ENCODE results near the gene PDZD4. TPM values are rescaled to one million over a fixed set of nuclear protein-coding genes. Genes with fewer than 3 reads are reported as not detected.
A peak's percentile ranks its signal among the peaks of the same experiment; 100 is the strongest.

The PDZD4 gene
- total and polyA plus RNA-seq, 9 of the 15 experiments (the other 6 are each of a cell fraction or from before 2014, with no cell fraction given) = 0.05 to 0.38 (median 0.07) TPM; not detected in 5

DNA sequence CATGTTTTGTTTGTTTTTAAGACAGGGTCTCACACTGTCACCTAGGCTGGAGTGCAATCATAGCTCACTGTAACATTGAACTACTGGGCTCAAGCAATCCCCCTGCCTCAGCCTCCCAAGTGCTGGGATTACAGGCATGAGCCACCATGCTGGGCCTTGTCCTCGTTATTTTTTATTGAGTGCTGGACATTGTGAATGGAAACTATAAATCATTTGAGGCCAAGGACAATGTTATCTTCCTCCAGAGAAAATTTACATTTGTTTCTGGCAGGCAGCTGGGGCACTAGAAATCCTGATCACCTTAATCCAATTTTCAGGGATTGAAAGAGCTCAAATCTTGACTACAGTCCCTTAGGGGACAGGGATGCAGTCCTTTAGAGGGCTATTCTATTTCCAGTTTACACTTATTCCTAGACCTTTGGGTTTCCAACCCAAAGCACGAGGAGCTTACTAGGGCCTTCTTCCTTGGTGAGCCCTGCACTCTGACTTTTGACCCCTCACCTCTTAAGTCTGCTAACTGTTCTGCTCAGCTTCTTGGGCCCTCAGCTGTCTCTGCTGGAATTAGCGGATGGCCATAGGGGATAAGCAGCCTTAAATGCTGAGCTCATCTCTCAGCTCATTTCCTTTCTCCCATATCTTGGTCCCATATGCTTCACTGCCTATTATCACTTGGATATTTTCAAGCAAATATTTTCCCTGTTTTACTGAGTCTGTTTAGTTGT lies 23.0 kb upstream of the PDZD4 start (continued):
- TF ChIP-seq, protein P1, sequence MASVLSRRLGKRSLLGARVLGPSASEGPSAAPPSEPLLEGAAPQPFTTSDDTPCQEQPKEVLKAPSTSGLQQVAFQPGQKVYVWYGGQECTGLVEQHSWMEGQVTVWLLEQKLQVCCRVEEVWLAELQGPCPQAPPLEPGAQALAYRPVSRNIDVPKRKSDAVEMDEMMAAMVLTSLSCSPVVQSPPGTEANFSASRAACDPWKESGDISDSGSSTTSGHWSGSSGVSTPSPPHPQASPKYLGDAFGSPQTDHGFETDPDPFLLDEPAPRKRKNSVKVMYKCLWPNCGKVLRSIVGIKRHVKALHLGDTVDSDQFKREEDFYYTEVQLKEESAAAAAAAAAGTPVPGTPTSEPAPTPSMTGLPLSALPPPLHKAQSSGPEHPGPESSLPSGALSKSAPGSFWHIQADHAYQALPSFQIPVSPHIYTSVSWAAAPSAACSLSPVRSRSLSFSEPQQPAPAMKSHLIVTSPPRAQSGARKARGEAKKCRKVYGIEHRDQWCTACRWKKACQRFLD (CRISPR knock-in tag; IDR thresholded peaks at IDR 0.05) = no peak
- TF ChIP-seq SMARCC2 (IDR thresholded peaks at IDR 0.05; ENCODE audit: low read depth) (peak; percentile 63; the same call in 1 of the 2 replicates), MYBL2 (IDR thresholded peaks at IDR 0.05; ENCODE audit: low read depth) (no peak), MYBL2 (CRISPR knock-in tag; IDR thresholded peaks at IDR 0.05; ENCODE audit: borderline replicate concordance) (no peak), CBFA2T3 (IDR thresholded peaks at IDR 0.05) (peak; percentile 98), MTA1 (IDR thresholded peaks at IDR 0.05; ENCODE audit: borderline replicate concordance) (no peak), CEBPB (tag; IDR thresholded peaks at IDR 0.05) (no peak), ILF3 (IDR thresholded peaks at IDR 0.05; ENCODE audit: borderline replicate concordance) (no peak), ZNF589 (CRISPR knock-in tag; IDR thresholded peaks at IDR 0.05; ENCODE audit: low read depth) (no peak), MED1 (CRISPR knock-in tag; IDR thresholded peaks at IDR 0.05; ENCODE audit: borderline replicate concordance) (no peak), ZNF778 (CRISPR knock-in tag; IDR thresholded peaks at IDR 0.05) (no peak), SOX6 (IDR thresholded peaks at IDR 0.05) (no peak; the same call in 1 of the 2 replicates)
- TF ChIP-seq, protein P2, sequence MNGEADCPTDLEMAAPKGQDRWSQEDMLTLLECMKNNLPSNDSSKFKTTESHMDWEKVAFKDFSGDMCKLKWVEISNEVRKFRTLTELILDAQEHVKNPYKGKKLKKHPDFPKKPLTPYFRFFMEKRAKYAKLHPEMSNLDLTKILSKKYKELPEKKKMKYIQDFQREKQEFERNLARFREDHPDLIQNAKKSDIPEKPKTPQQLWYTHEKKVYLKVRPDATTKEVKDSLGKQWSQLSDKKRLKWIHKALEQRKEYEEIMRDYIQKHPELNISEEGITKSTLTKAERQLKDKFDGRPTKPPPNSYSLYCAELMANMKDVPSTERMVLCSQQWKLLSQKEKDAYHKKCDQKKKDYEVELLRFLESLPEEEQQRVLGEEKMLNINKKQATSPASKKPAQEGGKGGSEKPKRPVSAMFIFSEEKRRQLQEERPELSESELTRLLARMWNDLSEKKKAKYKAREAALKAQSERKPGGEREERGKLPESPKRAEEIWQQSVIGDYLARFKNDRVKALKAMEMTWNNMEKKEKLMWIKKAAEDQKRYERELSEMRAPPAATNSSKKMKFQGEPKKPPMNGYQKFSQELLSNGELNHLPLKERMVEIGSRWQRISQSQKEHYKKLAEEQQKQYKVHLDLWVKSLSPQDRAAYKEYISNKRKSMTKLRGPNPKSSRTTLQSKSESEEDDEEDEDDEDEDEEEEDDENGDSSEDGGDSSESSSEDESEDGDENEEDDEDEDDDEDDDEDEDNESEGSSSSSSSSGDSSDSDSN (IDR thresholded peaks at IDR 0.05; ENCODE audit: borderline replicate concordance in 1 of 2, low read depth in 2 of 2, low read length in 2 of 2) = no peak
- TF ChIP-seq, protein P3, sequence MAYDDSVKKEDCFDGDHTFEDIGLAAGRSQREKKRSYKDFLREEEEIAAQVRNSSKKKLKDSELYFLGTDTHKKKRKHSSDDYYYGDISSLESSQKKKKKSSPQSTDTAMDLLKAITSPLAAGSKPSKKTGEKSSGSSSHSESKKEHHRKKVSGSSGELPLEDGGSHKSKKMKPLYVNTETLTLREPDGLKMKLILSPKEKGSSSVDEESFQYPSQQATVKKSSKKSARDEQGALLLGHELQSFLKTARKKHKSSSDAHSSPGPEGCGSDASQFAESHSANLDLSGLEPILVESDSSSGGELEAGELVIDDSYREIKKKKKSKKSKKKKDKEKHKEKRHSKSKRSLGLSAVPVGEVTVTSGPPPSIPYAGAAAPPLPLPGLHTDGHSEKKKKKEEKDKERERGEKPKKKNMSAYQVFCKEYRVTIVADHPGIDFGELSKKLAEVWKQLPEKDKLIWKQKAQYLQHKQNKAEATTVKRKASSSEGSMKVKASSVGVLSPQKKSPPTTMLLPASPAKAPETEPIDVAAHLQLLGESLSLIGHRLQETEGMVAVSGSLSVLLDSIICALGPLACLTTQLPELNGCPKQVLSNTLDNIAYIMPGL (CRISPR knock-in tag; IDR thresholded peaks at IDR 0.05) = no peak
- TF ChIP-seq, protein P4, sequence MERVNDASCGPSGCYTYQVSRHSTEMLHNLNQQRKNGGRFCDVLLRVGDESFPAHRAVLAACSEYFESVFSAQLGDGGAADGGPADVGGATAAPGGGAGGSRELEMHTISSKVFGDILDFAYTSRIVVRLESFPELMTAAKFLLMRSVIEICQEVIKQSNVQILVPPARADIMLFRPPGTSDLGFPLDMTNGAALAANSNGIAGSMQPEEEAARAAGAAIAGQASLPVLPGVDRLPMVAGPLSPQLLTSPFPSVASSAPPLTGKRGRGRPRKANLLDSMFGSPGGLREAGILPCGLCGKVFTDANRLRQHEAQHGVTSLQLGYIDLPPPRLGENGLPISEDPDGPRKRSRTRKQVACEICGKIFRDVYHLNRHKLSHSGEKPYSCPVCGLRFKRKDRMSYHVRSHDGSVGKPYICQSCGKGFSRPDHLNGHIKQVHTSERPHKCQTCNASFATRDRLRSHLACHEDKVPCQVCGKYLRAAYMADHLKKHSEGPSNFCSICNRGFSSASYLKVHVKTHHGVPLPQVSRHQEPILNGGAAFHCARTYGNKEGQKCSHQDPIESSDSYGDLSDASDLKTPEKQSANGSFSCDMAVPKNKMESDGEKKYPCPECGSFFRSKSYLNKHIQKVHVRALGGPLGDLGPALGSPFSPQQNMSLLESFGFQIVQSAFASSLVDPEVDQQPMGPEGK (CRISPR knock-in tag; IDR thresholded peaks at IDR 0.05; ENCODE audit: borderline replicate concordance) = no peak
- TF ChIP-seq, protein P5, sequence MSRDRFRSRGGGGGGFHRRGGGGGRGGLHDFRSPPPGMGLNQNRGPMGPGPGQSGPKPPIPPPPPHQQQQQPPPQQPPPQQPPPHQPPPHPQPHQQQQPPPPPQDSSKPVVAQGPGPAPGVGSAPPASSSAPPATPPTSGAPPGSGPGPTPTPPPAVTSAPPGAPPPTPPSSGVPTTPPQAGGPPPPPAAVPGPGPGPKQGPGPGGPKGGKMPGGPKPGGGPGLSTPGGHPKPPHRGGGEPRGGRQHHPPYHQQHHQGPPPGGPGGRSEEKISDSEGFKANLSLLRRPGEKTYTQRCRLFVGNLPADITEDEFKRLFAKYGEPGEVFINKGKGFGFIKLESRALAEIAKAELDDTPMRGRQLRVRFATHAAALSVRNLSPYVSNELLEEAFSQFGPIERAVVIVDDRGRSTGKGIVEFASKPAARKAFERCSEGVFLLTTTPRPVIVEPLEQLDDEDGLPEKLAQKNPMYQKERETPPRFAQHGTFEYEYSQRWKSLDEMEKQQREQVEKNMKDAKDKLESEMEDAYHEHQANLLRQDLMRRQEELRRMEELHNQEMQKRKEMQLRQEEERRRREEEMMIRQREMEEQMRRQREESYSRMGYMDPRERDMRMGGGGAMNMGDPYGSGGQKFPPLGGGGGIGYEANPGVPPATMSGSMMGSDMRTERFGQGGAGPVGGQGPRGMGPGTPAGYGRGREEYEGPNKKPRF (IDR thresholded peaks at IDR 0.05; ENCODE audit: low read depth, low read length) = no peak
- TF ChIP-seq, protein P6, sequence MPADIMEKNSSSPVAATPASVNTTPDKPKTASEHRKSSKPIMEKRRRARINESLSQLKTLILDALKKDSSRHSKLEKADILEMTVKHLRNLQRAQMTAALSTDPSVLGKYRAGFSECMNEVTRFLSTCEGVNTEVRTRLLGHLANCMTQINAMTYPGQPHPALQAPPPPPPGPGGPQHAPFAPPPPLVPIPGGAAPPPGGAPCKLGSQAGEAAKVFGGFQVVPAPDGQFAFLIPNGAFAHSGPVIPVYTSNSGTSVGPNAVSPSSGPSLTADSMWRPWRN (IDR thresholded peaks at IDR 0.05; ENCODE audit: low read depth) = no peak

Data from K562 (cell line).